HL-60/S4 treated with phorbol 12-myristate 13-acetate at 8.2 ng/mL for 4 days and 3 days (cell line): Measurements from ENCODE around the gene ADAMTS17.

ENCODE experiments used
- in situ Hi-C: fragments of 300-500 bp; cut with MboI; formaldehyde crosslinking; loops from 2 replicates; pipeline ENCODE4 v1.15.0; 2022; ENCODE audit warnings: low sequenced_read_pairs

The ADAMTS17 gene, protein sequence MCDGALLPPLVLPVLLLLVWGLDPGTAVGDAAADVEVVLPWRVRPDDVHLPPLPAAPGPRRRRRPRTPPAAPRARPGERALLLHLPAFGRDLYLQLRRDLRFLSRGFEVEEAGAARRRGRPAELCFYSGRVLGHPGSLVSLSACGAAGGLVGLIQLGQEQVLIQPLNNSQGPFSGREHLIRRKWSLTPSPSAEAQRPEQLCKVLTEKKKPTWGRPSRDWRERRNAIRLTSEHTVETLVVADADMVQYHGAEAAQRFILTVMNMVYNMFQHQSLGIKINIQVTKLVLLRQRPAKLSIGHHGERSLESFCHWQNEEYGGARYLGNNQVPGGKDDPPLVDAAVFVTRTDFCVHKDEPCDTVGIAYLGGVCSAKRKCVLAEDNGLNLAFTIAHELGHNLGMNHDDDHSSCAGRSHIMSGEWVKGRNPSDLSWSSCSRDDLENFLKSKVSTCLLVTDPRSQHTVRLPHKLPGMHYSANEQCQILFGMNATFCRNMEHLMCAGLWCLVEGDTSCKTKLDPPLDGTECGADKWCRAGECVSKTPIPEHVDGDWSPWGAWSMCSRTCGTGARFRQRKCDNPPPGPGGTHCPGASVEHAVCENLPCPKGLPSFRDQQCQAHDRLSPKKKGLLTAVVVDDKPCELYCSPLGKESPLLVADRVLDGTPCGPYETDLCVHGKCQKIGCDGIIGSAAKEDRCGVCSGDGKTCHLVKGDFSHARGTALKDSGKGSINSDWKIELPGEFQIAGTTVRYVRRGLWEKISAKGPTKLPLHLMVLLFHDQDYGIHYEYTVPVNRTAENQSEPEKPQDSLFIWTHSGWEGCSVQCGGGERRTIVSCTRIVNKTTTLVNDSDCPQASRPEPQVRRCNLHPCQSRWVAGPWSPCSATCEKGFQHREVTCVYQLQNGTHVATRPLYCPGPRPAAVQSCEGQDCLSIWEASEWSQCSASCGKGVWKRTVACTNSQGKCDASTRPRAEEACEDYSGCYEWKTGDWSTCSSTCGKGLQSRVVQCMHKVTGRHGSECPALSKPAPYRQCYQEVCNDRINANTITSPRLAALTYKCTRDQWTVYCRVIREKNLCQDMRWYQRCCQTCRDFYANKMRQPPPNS

DNA sequence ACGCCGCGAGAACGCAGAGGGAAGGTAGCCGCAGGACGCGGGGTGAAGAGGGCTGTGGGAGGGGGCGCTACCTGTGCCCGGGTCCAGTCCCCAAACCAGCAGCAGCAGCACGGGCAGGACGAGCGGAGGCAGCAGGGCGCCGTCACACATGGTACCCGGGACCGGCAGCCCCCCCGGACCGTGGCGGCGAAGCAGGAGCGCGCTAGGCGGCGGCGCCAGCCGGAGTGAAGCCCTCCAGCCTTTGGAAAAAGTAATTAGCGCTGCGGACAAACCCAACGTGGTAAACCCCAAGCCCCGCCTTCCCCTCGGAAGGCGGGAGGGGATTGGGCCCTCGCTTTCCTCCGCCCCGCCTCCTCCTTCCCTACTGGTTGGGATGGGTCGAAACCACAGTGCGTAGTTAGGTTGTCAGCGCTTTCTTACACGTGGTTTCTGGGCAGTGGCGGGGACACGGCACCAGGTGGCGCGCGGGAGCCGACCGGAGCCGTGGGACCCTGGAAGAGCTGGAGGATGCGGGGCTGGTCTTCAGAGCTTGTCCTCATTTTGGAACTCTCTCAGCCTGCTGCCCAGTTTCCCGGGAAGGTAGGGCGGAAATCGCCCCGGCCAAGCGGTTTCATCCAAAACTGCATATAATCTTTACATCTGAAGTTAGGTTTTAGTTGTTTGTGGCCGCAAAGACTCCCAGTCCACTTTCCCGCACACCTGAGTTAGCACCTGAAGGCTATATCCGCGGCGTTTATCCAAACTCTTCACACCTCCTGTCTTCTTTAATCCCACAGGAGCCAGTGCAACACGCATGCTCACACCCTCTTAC lies at the start of gene ADAMTS17:
TSS of gene ADAMTS17 (minus strand) at position 226 of the 811 bp plus-strand sequence. CDS start at position 150, 76 bp downstream.
- in situ Hi-C loops, result loop anchor here (25.0 kb wide), 1 partner anchor 405 kb away; no protein-coding TSS in a partner anchor

- in situ Hi-C loops, result no loop called here
Observed at GRCh38 chr15:100385300-100386050, 43.7 kb upstream of the ADAMTS17 start.

DNA sequence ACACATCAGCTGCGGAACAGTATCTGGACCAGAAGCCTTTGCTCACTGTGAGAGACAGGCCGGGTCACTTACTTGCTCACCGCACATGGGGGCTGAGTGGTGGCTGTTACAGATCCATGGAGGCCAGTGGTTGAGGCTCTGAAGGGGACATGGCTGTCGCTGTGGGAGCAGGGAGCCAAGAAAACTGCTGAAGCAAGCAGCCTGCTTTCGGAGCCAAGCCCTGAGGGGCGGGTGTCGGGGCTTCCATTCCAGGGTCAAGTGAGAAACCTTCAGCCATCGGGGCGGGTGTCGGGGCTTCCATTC lies 42.3 kb upstream of the ADAMTS17 start:
- in situ Hi-C loops, result no loop called here

GRCh38 chr15:100383302-100384107 lies 41.7 kb upstream of the ADAMTS17 start:
- in situ Hi-C loops, result no loop called here

DNA sequence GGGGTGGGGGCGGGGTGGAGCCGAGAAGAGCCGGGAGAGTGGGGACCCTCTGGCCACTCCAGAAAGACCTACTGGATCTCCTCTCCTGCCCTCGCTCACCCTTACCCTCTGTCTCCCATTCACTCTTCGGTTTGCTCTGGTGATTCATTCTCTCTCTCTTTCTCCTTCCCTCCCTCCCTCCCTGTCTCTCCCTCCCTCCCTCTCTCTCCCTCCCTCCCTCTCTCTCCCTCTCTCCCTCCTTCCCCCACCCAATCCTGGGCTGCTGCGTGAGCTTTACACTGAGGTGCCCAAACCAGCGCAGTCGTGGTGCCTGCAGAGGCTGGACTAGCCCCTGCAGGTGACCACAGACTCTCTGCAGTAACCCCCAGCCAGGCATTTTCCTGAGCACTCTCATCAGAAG lies 32.2 kb upstream of the ADAMTS17 start:
- in situ Hi-C loops, result no loop called here

- in situ Hi-C loops, result no loop called here
Observed at GRCh38 chr15:100373120-100373896, 31.5 kb upstream of the ADAMTS17 start.

- in situ Hi-C loops, result no loop called here
Observed at GRCh38 chr15:100372739-100373119, 31.0 kb upstream of the ADAMTS17 start.

GRCh38 chr15:100355342-100355741 lies 13.6 kb upstream of the ADAMTS17 start:
- in situ Hi-C loops, result no loop called here

DNA sequence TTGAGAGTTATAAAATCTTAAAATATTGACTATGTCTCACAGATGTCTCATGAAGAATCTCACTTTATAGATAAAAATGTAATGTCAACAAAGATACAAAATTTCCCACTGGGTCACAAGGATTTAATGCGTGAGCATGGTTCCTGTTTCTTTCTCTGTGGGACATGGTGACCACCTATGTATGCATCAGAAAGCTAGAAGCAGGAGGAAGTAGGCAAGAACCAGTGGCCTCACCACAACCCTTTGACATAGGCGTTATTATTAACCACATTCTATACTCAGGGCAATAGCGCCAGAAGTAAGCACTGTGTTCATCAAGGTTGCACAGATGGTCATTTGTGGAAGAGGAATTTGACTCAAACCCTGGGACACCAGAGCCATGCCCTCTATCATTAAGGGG lies 11.7 kb upstream of the ADAMTS17 start:
- in situ Hi-C loops, result no loop called here

DNA sequence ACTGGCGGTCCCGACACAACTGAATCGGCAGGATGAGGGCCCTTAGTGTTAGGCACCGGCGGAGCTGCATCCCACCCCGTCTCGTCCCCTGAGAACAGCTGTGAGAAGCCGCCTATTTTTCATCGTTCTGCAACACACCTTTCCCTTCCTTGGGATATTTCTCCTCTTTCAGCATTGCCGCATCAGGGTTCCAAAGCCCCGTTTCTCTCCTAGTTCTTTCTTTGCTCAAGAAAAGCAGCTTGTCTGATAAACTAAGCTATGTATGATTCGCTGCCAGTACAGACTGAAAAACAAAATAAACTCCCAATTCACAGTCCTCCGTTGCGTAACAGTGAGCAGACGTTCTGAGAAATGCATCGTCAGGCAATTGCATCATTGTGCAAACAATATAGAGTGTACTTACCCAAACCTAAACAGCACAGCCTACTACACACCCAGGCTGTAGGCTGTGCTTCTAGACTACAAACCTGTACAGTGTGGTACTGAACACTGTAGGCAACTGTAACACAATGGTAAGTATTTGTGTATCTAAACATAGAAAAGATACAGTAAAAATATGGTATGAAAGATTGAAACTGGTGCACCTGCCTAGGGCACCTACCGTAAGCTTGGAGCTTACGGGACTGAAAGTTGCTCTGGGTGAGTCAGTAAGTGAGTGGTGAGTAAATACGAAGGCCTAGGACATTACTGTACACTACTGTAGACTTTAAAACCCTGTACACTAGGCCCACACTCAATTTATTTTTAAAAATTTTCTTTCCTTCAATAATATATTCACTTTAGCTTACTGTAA lies 8.9 kb upstream of the ADAMTS17 start:
- in situ Hi-C loops, result no loop called here

- in situ Hi-C loops, result loop anchor here (25.0 kb wide), 1 partner anchor 413 kb away; no protein-coding TSS in a partner anchor
Observed at GRCh38 chr15:100349696-100350433, 8.1 kb upstream of the ADAMTS17 start.

DNA sequence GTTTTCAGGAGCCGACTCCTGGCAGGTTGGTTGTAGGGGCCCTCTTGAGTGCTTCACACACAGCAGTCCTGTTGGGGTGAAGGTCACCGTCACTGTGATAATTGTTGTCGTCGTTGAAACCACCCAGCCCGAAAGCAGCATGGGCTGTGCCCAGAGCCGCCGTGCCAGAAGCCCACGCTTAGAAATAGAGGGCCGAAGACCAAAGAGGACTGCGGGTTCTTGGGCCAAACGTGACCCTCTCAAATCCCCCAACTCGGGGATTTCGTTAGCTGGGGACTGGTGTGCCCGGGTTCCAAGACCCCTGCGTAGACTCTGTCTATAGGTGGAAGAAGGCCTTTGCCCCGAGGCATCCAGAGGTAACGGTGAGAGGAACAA lies 7.5 kb upstream of the ADAMTS17 start:
- in situ Hi-C loops, result loop anchor here (25.0 kb wide), 1 partner anchor 412 kb away; no protein-coding TSS in a partner anchor

GRCh38 chr15:100348578-100348977 lies 6.8 kb upstream of the ADAMTS17 start:
- in situ Hi-C loops, result loop anchor here (25.0 kb wide), 1 partner anchor 411 kb away; no protein-coding TSS in a partner anchor

GRCh38 chr15:100346866-100347512 lies 5.2 kb upstream of the ADAMTS17 start:
- in situ Hi-C loops, result loop anchor here (25.0 kb wide), 1 partner anchor 410 kb away; no protein-coding TSS in a partner anchor

DNA sequence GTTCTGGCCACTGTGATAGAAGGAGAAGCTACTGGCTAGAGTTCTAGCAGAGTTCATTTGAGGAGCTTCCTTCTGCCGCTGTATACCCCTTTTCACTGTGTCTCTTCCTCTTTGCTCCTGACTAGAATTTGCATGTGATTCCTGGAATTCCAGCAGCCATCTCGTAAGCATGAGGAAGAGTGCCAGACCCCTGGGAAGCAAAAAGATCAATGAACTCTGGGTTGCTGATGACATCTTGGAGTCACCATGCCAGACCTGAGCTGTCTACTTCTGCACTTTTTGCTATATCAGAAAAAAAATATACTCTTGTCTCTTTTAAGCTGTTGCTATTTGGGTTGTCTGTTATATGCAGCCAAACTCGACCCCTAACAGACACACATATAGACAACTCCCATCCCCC lies 3.7 kb upstream of the ADAMTS17 start:
- in situ Hi-C loops, result loop anchor here (25.0 kb wide), 1 partner anchor 408 kb away; no protein-coding TSS in a partner anchor

DNA sequence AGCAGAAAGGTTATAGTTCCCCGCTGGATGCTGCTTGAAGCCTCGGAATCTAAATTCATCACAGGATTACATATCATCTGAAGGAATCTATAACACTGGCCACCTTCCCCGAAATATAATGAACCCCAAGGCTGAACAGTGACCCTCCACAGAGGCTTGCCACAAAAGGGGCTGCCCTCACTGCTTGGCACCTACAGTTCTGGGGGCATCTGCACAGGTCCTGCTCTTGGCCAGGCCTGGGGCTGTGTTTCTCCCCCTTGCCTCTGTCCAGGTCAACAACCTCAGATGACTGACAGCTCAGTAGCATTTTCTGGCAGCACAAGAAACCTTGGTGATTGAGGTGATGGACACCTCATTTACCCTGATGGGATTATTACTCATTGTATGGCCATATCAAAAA lies 1.5 kb upstream of the ADAMTS17 start:
- in situ Hi-C loops, result loop anchor here (25.0 kb wide), 1 partner anchor 406 kb away; no protein-coding TSS in a partner anchor
